ENCODE measurements around the gene STRA8.

- TF ChIP-seq MBNL3 (CRISPR knock-in tag; conservative IDR thresholded peaks at IDR 0.05) = no peak
- no peak for TF ChIP-seq NKX3-1 (CRISPR knock-in tag; IDR thresholded peaks at IDR 0.05)
- TF ChIP-seq CHD4 (IDR thresholded peaks at IDR 0.05; ENCODE audit: borderline replicate concordance, low read length) = no peak
- TF ChIP-seq EZH2 (conservative IDR thresholded peaks at IDR 0.05; ENCODE audit: low read depth, low read length) = no peak
- TF ChIP-seq REST (IDR thresholded peaks at IDR 0.05; ENCODE audit: borderline replicate concordance in 1 of 2, low read depth in 1 of 2, low read length in 2 of 2) = no peak
- TF ChIP-seq ZNF274 (CRISPR knock-in tag; IDR thresholded peaks at IDR 0.05) = no peak
- TF ChIP-seq ZNF296 (CRISPR knock-in tag; conservative IDR thresholded peaks at IDR 0.05) = no peak
- TF ChIP-seq CENPBD1 (CRISPR knock-in tag; IDR thresholded peaks at IDR 0.05; ENCODE audit: borderline replicate concordance, low read depth) = no peak
These were observed 18.1 kb downstream of the STRA8 start for GRCh38 chr7:135251496-135252391.
